Muscle of leg (tissue), 9 donors: Measurements from ENCODE around the gene STX17. TPM values are rescaled to one million over a fixed set of nuclear protein-coding genes. Genes with fewer than 3 reads are reported as not detected.

ENCODE experiments used
- polyA plus RNA-seq, 8 donors: library from polyadenylated mRNA; unstranded; fragments of 120-200 nt; gene quantifications; one replicate each; pipeline versions ENCODE4 v1.2.1 to v1.2.3, GENCODE V29; 2013; ENCODE audit warnings: inconsistent platforms in 1 of 8, low replicate concordance in 1 of 8; ENCODE audit not compliant: insufficient read length in 8 of 8, insufficient read depth in 1 of 8
- total RNA-seq: library from RNA; stranded (reverse); fragments of 120-200 nt; gene quantifications from one replicate; pipeline ENCODE4 v1.2.4, GENCODE V29; 2013

The STX17 gene
- total and polyA plus RNA-seq, 9 donors = 10.8 to 15.5 (median 13.0) TPM

Other genes with a start within 250 kb of the STX17 start
- 0.58 TPM for gene NR4A3, start 84.8 kb upstream of the STX17 start, total RNA-seq
- gene NR4A3, start 84.8 kb upstream of the STX17 start, polyA plus RNA-seq = 1 to 10 TPM in 3 of 8 donors, under 1 TPM in 5; 0.40 to 3.2 (median 0.92) TPM
- gene ERP44, start 192.3 kb downstream of the STX17 start, total RNA-seq = 16.0 TPM
- gene ERP44, start 192.3 kb downstream of the STX17 start, polyA plus RNA-seq = 10 to 100 TPM; 16.4 to 26.5 (median 19.1) TPM
- gene INVS, start 192.6 kb downstream of the STX17 start, total RNA-seq = 16.9 TPM
- 10 to 100 TPM in 6 of 8 donors, 1 to 10 TPM in 2; 8.1 to 15.3 (median 10.9) TPM for gene INVS, start 192.6 kb downstream of the STX17 start, polyA plus RNA-seq